Measurements from ENCODE around the gene CACNA1E.

CACNA1E gene

DNA sequence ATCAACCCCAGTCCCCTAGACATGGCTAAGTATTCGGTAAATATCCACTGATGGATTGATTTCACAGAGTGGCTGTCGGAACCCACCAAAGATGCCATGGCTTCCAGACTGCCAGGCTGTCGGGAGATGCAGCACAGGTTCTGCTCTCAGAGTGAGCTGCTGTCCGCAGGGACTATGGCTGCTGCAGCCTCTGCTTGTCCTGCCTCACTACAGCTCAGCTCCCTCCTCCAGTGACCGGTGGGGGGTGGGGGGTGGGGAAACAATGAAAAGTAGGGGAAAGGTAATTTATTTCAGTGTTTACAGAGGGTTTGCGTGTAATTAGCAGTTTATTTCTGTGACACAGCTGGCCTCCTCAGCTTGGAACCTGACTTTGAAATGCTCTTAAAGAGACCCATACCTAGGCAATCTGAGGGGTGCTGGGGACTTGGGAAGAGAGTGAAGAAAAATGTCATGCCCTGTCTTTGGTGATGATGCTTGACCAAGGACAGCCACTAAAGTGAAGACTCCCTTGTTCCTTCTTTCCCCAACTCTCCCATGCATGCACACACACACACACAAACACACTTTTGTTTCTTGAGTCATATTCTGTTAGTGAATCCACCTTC, 109.0 kb downstream of the CACNA1E start:
- DNase-seq: no peak

GRCh38 chr1:181593042-181593441, 109.7 kb downstream of the CACNA1E start:
- DNase-seq: no peak

- no peak for DNase-seq
These were observed 111.2 kb downstream of the CACNA1E start for GRCh38 chr1:181594553-181594952.

GRCh38 chr1:181595234-181595633, 111.9 kb downstream of the CACNA1E start:
- no peak for DNase-seq

DNA sequence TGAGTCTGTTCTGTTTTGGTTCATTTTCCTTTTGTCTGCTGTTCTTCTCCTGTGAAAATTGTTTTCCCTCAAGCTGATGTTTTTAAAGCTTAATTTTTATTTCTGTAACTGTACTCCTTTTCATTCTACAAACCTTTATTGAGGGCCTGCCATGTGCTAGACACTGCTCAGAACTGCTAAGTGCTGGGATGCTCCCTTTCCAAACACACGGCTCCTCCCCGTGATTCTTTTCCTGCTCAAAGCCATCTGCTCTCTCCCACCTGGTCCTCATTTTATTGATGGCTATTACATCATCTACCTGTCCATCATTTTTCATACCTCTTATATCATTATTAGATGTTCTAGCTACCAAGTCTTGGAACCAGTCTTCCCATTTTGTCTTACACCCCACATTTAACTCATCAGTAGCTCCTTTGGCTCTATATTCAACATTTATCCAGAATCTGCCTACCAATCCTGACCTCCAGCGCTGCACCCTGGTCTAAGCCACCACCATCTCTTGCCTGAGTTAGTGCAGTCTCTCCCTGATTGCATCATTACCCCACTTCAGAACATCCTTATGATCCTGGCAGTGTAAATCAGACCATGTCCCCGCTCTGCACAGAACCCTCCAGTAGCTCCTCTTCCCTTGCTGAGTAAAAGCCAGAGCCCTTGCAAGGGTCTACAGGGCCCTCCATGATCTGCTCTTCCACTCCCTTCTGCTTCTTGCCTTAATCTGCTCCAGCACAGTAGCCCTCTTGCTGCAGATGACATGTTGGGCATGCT, 118.1 kb downstream of the CACNA1E start:
- DNase-seq: no peak

DNA sequence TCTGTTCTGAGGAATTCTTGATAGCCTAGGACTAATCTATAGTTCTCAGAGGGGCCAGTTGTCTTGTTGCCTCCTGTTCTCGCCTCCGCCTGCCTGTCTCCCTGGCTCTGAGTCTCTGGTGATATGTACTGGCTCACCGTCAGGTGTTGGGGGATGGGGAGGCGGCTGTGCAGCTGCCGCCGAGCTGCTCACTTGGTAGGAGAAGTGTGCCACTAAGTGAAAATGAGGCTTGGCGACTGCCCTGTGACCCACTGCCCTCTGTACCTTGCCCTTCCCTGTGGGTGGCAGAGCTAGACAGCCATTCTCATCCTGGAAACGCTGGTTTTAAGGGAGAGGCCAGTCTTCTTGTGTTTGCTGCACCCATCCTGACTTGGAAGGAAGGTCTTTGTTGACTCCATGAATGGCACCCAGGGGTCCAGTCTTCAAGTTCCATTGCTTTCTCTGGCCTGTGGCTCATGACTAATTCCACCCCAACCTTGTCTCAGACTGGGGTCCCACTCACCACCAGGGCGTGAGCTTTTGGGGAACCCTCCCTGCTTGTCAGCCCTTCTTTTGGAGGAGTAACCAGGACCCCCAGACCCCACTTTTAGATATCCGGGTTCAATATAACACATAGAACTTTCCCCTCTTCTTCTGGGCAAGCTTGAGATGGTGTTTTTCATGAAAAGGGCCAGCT, 120.6 kb downstream of the CACNA1E start:
- no peak for DNase-seq

- DNase-seq: peak; percentile 50
These were observed 121.3 kb downstream of the CACNA1E start for GRCh38 chr1:181604482-181605249.

DNA sequence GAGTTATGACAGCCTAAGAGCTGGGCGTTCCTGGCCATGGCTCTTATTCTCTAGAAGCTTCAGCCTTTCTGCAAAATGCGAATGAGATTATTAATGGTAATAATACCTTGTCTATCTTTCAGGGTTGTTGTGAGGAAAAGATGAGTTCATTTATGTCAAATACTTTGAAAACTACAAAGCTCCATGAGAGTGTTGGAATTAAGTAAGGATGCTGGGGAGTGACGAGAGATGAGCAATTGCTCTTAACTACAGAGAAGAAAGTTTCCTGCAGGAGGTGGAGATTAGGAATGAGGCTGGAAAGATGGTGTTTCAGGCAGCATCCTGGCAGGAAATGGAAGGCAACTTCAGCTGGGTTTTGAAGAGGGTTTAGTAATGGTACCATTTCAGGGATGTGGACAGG, 124.2 kb downstream of the CACNA1E start:
- DNase-seq: no peak

GRCh38 chr1:181608386-181608785, 125.1 kb downstream of the CACNA1E start:
- no peak for DNase-seq

GRCh38 chr1:181608948-181609347, 125.6 kb downstream of the CACNA1E start:
- DNase-seq: no peak

- DNase-seq: no peak
These were observed 128.8 kb downstream of the CACNA1E start for GRCh38 chr1:181612100-181612499.

GRCh38 chr1:181618559-181618958, 135.2 kb downstream of the CACNA1E start:
- DNase-seq: no peak

- DNase-seq: no peak
These were observed 136.9 kb downstream of the CACNA1E start for GRCh38 chr1:181620183-181620582.

GRCh38 chr1:181623850-181624249, 140.5 kb downstream of the CACNA1E start:
- no peak for DNase-seq

GRCh38 chr1:181626279-181626938, 143.1 kb downstream of the CACNA1E start:
- DNase-seq: no peak

DNA sequence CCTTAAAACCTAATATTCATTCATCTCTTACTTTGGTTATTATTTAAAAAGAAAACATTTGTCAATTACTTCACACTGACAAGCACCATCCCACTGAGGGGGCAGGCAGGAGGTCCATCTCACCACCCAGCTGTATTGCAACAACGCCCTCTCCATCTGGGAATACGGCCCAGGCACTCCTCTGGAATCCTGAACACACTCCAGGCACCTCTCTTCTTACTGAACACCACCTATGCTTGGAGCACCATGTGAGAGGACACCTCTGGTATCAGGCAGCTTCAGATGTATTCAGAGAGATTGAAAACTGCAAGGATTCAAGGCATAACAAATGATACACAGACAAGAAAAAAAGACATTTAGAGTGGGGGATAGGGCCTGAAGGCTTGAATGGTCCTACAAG, 147.1 kb downstream of the CACNA1E start:
- no peak for DNase-seq

- DNase-seq: no peak
These were observed 147.5 kb downstream of the CACNA1E start for GRCh38 chr1:181630838-181631237.

DNA sequence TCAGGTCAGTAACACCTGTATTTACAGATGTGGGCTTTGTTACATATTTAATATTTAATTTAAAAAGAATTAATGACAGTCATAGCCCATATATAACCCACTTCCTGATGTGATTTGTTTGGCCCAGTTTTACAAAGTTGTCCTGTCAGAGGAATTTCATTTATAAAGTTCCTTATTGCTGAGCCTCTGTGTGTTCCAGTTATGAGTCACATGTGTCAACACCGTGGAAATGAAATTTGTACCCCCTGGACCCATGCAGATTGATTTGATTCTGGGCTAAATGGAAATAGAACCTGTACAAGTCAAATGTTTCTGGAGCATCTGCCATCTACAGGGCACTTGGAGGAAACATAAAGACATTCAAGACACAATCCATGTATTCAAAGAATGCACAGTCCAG, 149.2 kb downstream of the CACNA1E start:
- no peak for DNase-seq

DNA sequence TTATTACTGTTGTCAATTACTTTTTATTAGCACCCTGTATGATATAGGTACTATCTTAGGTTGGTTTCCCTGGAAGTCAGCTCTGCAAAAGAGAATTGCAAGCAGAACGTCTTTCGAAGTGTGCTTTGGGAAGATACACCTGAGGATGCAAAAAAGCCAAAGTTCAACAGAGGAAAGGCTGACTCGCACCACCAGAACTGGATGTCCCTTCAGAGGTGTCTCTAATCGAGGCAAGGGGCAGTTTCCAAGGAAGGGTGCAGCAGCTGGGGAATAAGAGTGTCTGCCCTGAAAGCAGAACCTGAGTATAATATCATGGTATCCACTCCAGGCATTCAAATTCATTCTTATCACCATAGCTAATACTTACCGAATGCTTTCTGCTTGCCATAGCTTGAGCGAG, 149.6 kb downstream of the CACNA1E start:
- DNase-seq: no peak

DNA sequence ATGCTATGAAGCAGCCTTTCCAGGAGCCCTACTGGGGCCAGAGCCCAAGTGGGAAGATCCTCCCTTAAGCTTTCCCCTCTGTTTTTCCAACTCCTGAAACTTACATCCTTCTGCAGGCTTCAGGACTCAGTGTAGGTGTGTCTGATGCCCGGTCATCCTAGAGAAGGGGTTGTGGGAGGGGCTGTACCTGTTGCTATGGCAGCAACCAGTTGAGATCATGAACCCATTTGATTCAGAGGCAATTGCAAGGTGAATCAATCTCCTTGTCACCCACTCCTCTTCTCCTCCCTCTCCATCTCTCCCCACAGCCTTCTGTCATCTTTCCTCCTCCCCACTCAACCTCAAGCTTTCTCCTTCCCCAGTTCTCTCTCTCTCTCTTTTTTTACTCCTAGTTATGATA, 151.8 kb downstream of the CACNA1E start:
- no peak for DNase-seq

GRCh38 chr1:181637998-181638397, 154.7 kb downstream of the CACNA1E start:
- no peak for DNase-seq

GRCh38 chr1:181640956-181641355, 157.6 kb downstream of the CACNA1E start:
- DNase-seq: no peak

DNA sequence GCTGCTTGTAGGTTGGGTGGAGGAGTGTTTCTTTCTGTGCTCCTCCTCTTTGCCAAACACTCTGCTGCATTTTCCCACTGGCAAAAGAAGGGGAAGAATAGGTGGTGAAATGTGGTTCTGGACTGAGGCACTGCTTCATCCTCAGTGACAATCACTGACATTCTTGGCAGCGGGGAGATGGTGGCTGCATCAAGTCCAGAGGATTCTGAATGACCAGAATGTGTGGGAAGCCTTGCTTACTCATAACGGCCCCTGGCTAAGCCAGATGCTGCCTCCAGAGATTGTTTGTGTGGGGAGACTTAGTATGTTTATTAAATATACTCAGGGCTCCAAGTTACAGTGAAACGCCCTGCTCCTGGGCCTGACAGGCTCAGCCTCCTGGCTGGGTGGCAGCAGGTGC, 160.3 kb downstream of the CACNA1E start:
- no peak for DNase-seq

All from NCI-H1436 (cell line).